GM12874 (cell line): ENCODE measurements around the gene CA4.

Experiments
- TF ChIP-seq, protein P1 (sequence below): IDR thresholded peaks from 2 replicates; pipeline ENCODE4 v1.5.1; 2011; ENCODE audit warnings: low read depth, mild to moderate bottlenecking, control low read depth, low read length, moderate library complexity; ENCODE audit not compliant: insufficient read depth

CA4 gene

DNA sequence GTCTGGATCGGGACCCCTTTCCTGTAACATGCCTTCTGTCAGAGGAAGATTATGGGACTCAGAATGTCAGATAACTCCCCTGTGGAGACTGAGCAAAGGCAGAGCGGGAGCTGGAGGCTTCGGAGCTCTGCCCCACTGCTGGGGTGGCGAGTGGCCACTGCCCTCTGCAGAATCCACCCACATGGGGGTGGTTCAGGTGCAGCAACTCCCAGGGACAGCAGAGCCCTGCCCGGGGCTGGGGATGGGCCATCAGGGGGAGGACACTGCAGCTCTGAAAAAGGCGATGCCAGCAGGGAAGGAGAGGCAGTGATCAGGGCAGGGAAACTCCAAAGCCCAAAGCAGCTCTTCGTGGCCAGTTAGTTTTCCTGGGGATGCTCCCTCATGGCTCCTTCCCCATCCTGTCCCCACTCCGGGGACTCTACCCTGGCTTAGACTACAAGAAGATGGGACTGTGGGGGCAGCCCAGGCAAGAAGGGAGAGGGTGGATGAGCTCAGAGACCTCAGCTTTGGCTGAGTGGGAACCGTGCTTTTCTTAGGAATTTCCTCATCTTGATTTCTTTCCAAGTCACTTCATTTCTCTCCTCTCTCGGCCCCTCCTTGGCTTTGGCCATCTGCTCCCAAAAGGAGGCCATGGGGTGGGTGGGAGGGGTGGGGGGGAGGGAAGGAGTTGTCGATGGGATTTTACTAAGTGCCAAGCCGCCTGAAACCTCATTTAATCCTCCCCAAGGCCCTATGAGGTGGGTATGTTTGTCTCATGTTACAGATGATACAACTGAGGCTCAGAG lies 4.0 kb downstream of the CA4 start:
- TF ChIP-seq, protein P1, sequence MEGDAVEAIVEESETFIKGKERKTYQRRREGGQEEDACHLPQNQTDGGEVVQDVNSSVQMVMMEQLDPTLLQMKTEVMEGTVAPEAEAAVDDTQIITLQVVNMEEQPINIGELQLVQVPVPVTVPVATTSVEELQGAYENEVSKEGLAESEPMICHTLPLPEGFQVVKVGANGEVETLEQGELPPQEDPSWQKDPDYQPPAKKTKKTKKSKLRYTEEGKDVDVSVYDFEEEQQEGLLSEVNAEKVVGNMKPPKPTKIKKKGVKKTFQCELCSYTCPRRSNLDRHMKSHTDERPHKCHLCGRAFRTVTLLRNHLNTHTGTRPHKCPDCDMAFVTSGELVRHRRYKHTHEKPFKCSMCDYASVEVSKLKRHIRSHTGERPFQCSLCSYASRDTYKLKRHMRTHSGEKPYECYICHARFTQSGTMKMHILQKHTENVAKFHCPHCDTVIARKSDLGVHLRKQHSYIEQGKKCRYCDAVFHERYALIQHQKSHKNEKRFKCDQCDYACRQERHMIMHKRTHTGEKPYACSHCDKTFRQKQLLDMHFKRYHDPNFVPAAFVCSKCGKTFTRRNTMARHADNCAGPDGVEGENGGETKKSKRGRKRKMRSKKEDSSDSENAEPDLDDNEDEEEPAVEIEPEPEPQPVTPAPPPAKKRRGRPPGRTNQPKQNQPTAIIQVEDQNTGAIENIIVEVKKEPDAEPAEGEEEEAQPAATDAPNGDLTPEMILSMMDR: no peak

- TF ChIP-seq, protein P1: no peak
Measured at GRCh38 chr17:60154616-60155426, 5.0 kb downstream of the CA4 start.

GRCh38 chr17:60155427-60155814 lies 5.6 kb downstream of the CA4 start:
- TF ChIP-seq, protein P1: no peak

DNA sequence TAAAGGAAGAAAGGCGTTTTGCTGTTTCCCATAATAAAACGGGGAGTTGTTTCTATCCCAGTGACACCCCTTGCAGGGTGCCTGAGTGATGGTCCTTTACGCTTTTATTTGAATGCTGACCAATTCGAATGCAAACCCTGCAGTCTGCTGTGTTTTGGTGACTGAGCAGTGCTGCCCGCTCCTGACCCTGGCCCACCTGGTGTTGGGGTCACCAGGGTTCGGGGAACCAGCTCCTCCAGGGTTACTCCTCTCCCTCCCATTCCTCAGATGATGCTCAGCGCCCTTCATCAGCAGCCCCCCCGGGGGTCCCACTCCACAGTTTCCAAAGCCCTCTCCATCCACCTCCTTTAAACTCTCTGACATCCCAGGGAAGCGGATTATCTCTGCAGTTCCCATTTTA lies 6.0 kb downstream of the CA4 start:
- TF ChIP-seq, protein P1: no peak

GRCh38 chr17:60156746-60157145 lies 7.0 kb downstream of the CA4 start:
- TF ChIP-seq, protein P1: no peak

DNA sequence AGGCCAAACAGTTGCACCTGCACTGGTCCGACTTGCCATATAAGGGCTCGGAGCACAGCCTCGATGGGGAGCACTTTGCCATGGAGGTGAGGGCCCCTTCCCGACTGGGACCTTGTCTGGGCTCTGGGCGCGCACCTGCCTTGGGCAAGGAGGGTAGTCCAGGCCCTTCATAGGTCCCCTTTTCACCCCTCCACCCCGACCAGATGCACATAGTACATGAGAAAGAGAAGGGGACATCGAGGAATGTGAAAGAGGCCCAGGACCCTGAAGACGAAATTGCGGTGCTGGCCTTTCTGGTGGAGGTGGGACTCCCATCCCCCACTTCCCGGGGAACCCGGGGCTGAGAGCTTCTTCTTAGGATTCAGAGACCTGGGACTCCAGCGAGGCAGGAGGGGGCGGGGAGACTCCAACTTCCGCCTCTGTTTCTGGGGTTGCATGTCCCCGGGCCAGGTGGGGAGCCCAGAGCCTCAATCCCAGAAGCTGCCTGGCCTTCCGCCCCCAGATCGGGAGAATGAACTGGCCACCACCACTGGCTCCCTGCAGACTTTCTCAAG lies 7.8 kb downstream of the CA4 start:
- TF ChIP-seq, protein P1: no peak

GRCh38 chr17:60158751-60159478 lies 9.1 kb downstream of the CA4 start:
- TF ChIP-seq, protein P1: no peak
